ENCODE results near the gene MCUB. TPM values are rescaled to one million over a fixed set of nuclear protein-coding genes. Genes with fewer than 3 reads are reported as not detected.
A peak's percentile ranks its signal among the peaks of the same experiment; 100 is the strongest.

The MCUB gene
- total RNA-seq, 2 experiments from 2014 or later: 69.1 to 71.8 TPM

GRCh38 chr4:109609431-109609830, 49.4 kb downstream of the MCUB start:
- no peak for DNase-seq
- peaks cover 22% of the 10 kb centered on the region for H3K9me3 Mint-ChIP-seq
- intact Hi-C loops (cut with micrococcal nuclease): no loop called here
- no peak overlapping the region for H3K27ac Mint-ChIP-seq
- no peaks in the 10 kb centered on the region for H3K27me3 Mint-ChIP-seq (ENCODE audit: low read depth)
- peaks cover 73% of the 10 kb centered on the region for H3K4me1 Mint-ChIP-seq (ENCODE audit: low read depth)
- H3K4me3 Mint-ChIP-seq: no peak overlapping the region
- CTCF ChIA-PET: no interaction called here
- peaks cover 49% of the 10 kb centered on the region for H3K36me3 Mint-ChIP-seq (ENCODE audit: low read depth)

- H3K9me3 Mint-ChIP-seq: peaks cover 18% of the 10 kb centered on the region
- H3K27me3 Mint-ChIP-seq (ENCODE audit: low read depth): no peaks in the 10 kb centered on the region
- H3K4me3 Mint-ChIP-seq: no peak overlapping the region
- CTCF ChIA-PET: no interaction called here
- intact Hi-C loops (cut with micrococcal nuclease): loop anchor here (1.0 kb wide), 1 partner anchor 22 kb away; no protein-coding TSS in a partner anchor
- no peak for DNase-seq
- peaks cover 39% of the 10 kb centered on the region for H3K36me3 Mint-ChIP-seq (ENCODE audit: low read depth)
- H3K4me1 Mint-ChIP-seq (ENCODE audit: low read depth): peaks cover 71% of the 10 kb centered on the region
- no peak overlapping the region for H3K27ac Mint-ChIP-seq
Observed at GRCh38 chr4:109610489-109610888, 50.4 kb downstream of the MCUB start.

GRCh38 chr4:109611045-109611646, 51.1 kb downstream of the MCUB start:
- CTCF ChIA-PET: interaction anchor here (0.7 kb wide), 1 partner anchor 34 kb away, joined by 3 read pairs; no protein-coding TSS in a partner anchor
- no peak overlapping the region for H3K4me3 Mint-ChIP-seq
- peaks cover 74% of the 10 kb centered on the region for H3K4me1 Mint-ChIP-seq (ENCODE audit: low read depth)
- no peaks in the 10 kb centered on the region for H3K27me3 Mint-ChIP-seq (ENCODE audit: low read depth)
- DNase-seq: no peak
- no peak overlapping the region for H3K27ac Mint-ChIP-seq
- H3K36me3 Mint-ChIP-seq (ENCODE audit: low read depth): peaks cover 37% of the 10 kb centered on the region
- intact Hi-C loops (cut with micrococcal nuclease): loop anchor here (1.0 kb wide), 1 partner anchor 8 kb away; no protein-coding TSS in a partner anchor
- H3K9me3 Mint-ChIP-seq: peaks cover 18% of the 10 kb centered on the region

GRCh38 chr4:109614015-109614414, 54.0 kb downstream of the MCUB start:
- CTCF ChIA-PET: interaction anchor here (1.3 kb wide), 1 partner anchor 11 kb away, joined by 4 read pairs; no protein-coding TSS in a partner anchor
- peaks cover 1% of the 10 kb centered on the region for H3K9me3 Mint-ChIP-seq
- intact Hi-C loops (cut with micrococcal nuclease): no loop called here
- no peak overlapping the region for H3K4me3 Mint-ChIP-seq
- no peak for DNase-seq
- H3K27me3 Mint-ChIP-seq (ENCODE audit: low read depth): no peaks in the 10 kb centered on the region
- H3K27ac Mint-ChIP-seq: no peak overlapping the region
- H3K36me3 Mint-ChIP-seq (ENCODE audit: low read depth): peaks cover 14% of the 10 kb centered on the region
- H3K4me1 Mint-ChIP-seq (ENCODE audit: low read depth): peaks cover 69% of the 10 kb centered on the region

GRCh38 chr4:109614466-109614865, 54.4 kb downstream of the MCUB start:
- Mint-ChIP-seq H3K4me3 (no peak overlapping the region), H3K27ac (no peak overlapping the region), H3K9me3 (peaks cover 1% of the 10 kb centered on the region), H3K27me3 (ENCODE audit: low read depth) (no peaks in the 10 kb centered on the region), H3K4me1 (ENCODE audit: low read depth) (peaks cover 65% of the 10 kb centered on the region), H3K36me3 (ENCODE audit: low read depth) (peaks cover 12% of the 10 kb centered on the region)
- intact Hi-C loops (cut with micrococcal nuclease): no loop called here
- CTCF ChIA-PET: interaction anchor here (1.0 to 1.3 kb wide), 2 partner anchors 10 to 15 kb away, joined by 4 to 5 read pairs; no protein-coding TSS in a partner anchor
- no peak for DNase-seq

GRCh38 chr4:109615742-109616141, 55.7 kb downstream of the MCUB start:
- CTCF ChIA-PET: interaction anchor here (0.6 kb wide), 1 partner anchor 44 kb away, joined by 3 read pairs; no protein-coding TSS in a partner anchor
- peaks cover 59% of the 10 kb centered on the region for H3K4me1 Mint-ChIP-seq (ENCODE audit: low read depth)
- intact Hi-C loops (cut with micrococcal nuclease): no loop called here

GRCh38 chr4:109616243-109616642, 56.2 kb downstream of the MCUB start:
- CTCF ChIA-PET: interaction anchor here (0.6 to 1.3 kb wide), 2 partner anchors 13 to 43 kb away, joined by 3 read pairs; no protein-coding TSS in a partner anchor
- no peak overlapping the region for H3K27ac Mint-ChIP-seq
- H3K4me1 Mint-ChIP-seq (ENCODE audit: low read depth): peaks cover 56% of the 10 kb centered on the region
- no peak overlapping the region for H3K4me3 Mint-ChIP-seq
- intact Hi-C loops (cut with micrococcal nuclease): no loop called here
- peaks cover 6% of the 10 kb centered on the region for H3K36me3 Mint-ChIP-seq (ENCODE audit: low read depth)
- H3K27me3 Mint-ChIP-seq (ENCODE audit: low read depth): no peaks in the 10 kb centered on the region
- no peak for DNase-seq
- H3K9me3 Mint-ChIP-seq: no peaks in the 10 kb centered on the region

More at GRCh38 chr4:109615742-109616141, 55.7 kb downstream of the MCUB start:
- Mint-ChIP-seq H3K27me3 (ENCODE audit: low read depth) (no peaks in the 10 kb centered on the region), H3K27ac (no peak overlapping the region), H3K36me3 (ENCODE audit: low read depth) (peaks cover 6% of the 10 kb centered on the region), H3K9me3 (no peaks in the 10 kb centered on the region), H3K4me3 (no peak overlapping the region)
- no peak for DNase-seq

- CTCF ChIA-PET: interaction anchor here (1.2 kb wide), 1 partner anchor 23 kb away, joined by 7 read pairs; no protein-coding TSS in a partner anchor
Observed at GRCh38 chr4:109622626-109623025, 62.6 kb downstream of the MCUB start.

GRCh38 chr4:109624536-109624935, 64.5 kb downstream of the MCUB start:
- peaks cover 6% of the 10 kb centered on the region for H3K36me3 Mint-ChIP-seq (ENCODE audit: low read depth)
- no peak overlapping the region for H3K27ac Mint-ChIP-seq
- H3K9me3 Mint-ChIP-seq: no peaks in the 10 kb centered on the region
- intact Hi-C loops (cut with micrococcal nuclease): no loop called here
- H3K4me1 Mint-ChIP-seq (ENCODE audit: low read depth): peaks cover 61% of the 10 kb centered on the region
- DNase-seq: no peak
- no peak overlapping the region for H3K4me3 Mint-ChIP-seq
- CTCF ChIA-PET: interaction anchor here (0.8 to 1.0 kb wide), 3 partner anchors 10 to 191 kb away, joined by 4 to 6 read pairs (median 4); partner anchors contain the start of gene SEC24B
- no peaks in the 10 kb centered on the region for H3K27me3 Mint-ChIP-seq (ENCODE audit: low read depth)

More at GRCh38 chr4:109622626-109623025, 62.6 kb downstream of the MCUB start:
- Mint-ChIP-seq H3K4me3 (no peak overlapping the region), H3K36me3 (ENCODE audit: low read depth) (peaks cover 6% of the 10 kb centered on the region), H3K9me3 (no peaks in the 10 kb centered on the region), H3K27me3 (ENCODE audit: low read depth) (no peaks in the 10 kb centered on the region), H3K27ac (no peak overlapping the region), H3K4me1 (ENCODE audit: low read depth) (peaks cover 51% of the 10 kb centered on the region)
- intact Hi-C loops (cut with micrococcal nuclease): no loop called here
- no peak for DNase-seq

- intact Hi-C loops (cut with micrococcal nuclease): no loop called here
- no peak for DNase-seq
- Mint-ChIP-seq H3K27me3 (ENCODE audit: low read depth) (no peaks in the 10 kb centered on the region), H3K4me1 (ENCODE audit: low read depth) (peaks cover 72% of the 10 kb centered on the region), H3K27ac (no peak overlapping the region), H3K9me3 (no peaks in the 10 kb centered on the region), H3K36me3 (ENCODE audit: low read depth) (peaks cover 10% of the 10 kb centered on the region), H3K4me3 (no peak overlapping the region)
- CTCF ChIA-PET: no interaction called here
Observed at GRCh38 chr4:109627361-109627760, 67.3 kb downstream of the MCUB start.

- CTCF ChIA-PET: interaction anchor here (0.6 to 1.7 kb wide), 6 partner anchors 9 to 56 kb away, joined by 3 to 8 read pairs (median 4); no protein-coding TSS in a partner anchor
- intact Hi-C loops (cut with micrococcal nuclease): no loop called here
- H3K4me1 Mint-ChIP-seq (ENCODE audit: low read depth): peaks cover 60% of the 10 kb centered on the region
- peaks cover 10% of the 10 kb centered on the region for H3K36me3 Mint-ChIP-seq (ENCODE audit: low read depth)
- DNase-seq: no peak
- H3K27ac Mint-ChIP-seq: no peak overlapping the region
- no peaks in the 10 kb centered on the region for H3K27me3 Mint-ChIP-seq (ENCODE audit: low read depth)
- H3K9me3 Mint-ChIP-seq: peaks cover 1% of the 10 kb centered on the region
- H3K4me3 Mint-ChIP-seq: no peak overlapping the region
Observed at GRCh38 chr4:109629775-109630174, 69.7 kb downstream of the MCUB start.

GRCh38 chr4:109631532-109632108, 71.6 kb downstream of the MCUB start:
- peaks cover 4% of the 10 kb centered on the region for H3K9me3 Mint-ChIP-seq
- H3K4me3 Mint-ChIP-seq: peak overlapping the region; percentile 5
- H3K27me3 Mint-ChIP-seq (ENCODE audit: low read depth): no peaks in the 10 kb centered on the region
- intact Hi-C loops (cut with micrococcal nuclease): no loop called here
- H3K36me3 Mint-ChIP-seq (ENCODE audit: low read depth): peaks cover 22% of the 10 kb centered on the region
- H3K27ac Mint-ChIP-seq: peak overlapping the region; percentile 69
- no peak for DNase-seq
- peaks cover 56% of the 10 kb centered on the region for H3K4me1 Mint-ChIP-seq (ENCODE audit: low read depth)
- CTCF ChIA-PET: interaction anchor here (0.7 to 1.1 kb wide), 4 partner anchors 8 to 571 kb away, joined by 3 to 5 read pairs (median 4); no protein-coding TSS in a partner anchor

All from activated naive CD4-positive, alpha-beta T cell treated with anti-CD3 and anti-CD28 coated beads for 36 hours (primary cell).